Measurements from ENCODE around the gene UST.

DNA sequence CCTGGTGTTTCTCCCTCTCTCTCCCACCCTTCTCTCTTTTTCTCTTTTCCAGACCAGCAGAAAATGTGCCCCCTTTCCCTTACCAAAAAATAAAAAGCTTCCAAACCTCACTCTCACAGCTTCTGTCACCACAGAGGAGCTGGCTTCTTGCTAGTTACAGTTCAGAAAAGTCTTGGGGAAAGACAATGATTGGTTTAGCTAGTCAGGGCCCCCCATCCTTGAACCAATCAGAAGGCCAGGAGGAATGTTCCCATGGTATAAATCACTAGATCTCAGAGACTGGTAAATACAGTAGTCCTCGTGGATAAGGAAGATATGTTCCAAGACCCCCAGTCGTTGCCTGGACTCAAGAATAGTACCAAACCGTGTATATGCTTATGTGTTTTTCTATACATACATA lies 339.5 kb downstream of the UST start:
- no peak for TF ChIP-seq EZH2 (IDR thresholded peaks at IDR 0.05)
- TF ChIP-seq, protein P1, sequence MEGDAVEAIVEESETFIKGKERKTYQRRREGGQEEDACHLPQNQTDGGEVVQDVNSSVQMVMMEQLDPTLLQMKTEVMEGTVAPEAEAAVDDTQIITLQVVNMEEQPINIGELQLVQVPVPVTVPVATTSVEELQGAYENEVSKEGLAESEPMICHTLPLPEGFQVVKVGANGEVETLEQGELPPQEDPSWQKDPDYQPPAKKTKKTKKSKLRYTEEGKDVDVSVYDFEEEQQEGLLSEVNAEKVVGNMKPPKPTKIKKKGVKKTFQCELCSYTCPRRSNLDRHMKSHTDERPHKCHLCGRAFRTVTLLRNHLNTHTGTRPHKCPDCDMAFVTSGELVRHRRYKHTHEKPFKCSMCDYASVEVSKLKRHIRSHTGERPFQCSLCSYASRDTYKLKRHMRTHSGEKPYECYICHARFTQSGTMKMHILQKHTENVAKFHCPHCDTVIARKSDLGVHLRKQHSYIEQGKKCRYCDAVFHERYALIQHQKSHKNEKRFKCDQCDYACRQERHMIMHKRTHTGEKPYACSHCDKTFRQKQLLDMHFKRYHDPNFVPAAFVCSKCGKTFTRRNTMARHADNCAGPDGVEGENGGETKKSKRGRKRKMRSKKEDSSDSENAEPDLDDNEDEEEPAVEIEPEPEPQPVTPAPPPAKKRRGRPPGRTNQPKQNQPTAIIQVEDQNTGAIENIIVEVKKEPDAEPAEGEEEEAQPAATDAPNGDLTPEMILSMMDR (IDR thresholded peaks at IDR 0.05): no peak
